Activated CD4-positive, alpha-beta T cell treated with anti-CD3 and anti-CD28 coated beads for 36 hours (primary cell): ENCODE measurements around the gene SPEM2. TPM values are rescaled to one million over a fixed set of nuclear protein-coding genes. Genes with fewer than 3 reads are reported as not detected.

Experiments
- ATAC-seq: fragments of 200-7000 bp; cut with Tn5 transposase; one replicate; pipeline ENCODE4 v1.10.0; 2021; ENCODE audit warnings: mild to moderate bottlenecking, moderate library complexity
- CTCF ChIA-PET: fragments of 350-600 bp; sonication (Branson Sonifier 250); formaldehyde crosslinking; loops from one replicate; lab custom pipeline; 2021; ENCODE audit warnings: antibody characterized with exemption; lab: Charles Lee
- POLR2A ChIA-PET: fragments of 350-600 bp; sonication (Branson Sonifier 250); formaldehyde crosslinking; loops from one replicate; lab custom pipeline; 2021; ENCODE audit warnings: antibody characterized with exemption, inconsistent platforms; lab: Charles Lee
- DNase-seq: peaks from one replicate; pipeline ENCODE4 v3.0.0-alpha.2; 2020
- H3K27ac Mint-ChIP-seq: one replicate; pipeline ENCODE4 v1.8.0; 2021; ENCODE audit warnings: mixed read lengths
- H3K27me3 Mint-ChIP-seq: one replicate; pipeline ENCODE4 v1.8.0; 2021; ENCODE audit warnings: mixed read lengths
- H3K36me3 Mint-ChIP-seq: one replicate; pipeline ENCODE4 v1.8.0; 2021; ENCODE audit warnings: low read depth, mixed read lengths
- H3K4me1 Mint-ChIP-seq: one replicate; pipeline ENCODE4 v1.8.0; 2021; ENCODE audit warnings: mixed read lengths
- H3K4me3 Mint-ChIP-seq: one replicate; pipeline ENCODE4 v1.8.0; 2021; ENCODE audit warnings: mild to moderate bottlenecking, moderate library complexity, mixed read lengths
- H3K9me3 Mint-ChIP-seq: one replicate; pipeline ENCODE4 v1.8.0; 2021; ENCODE audit warnings: low read depth, mixed read lengths
- intact Hi-C, 2 experiments: fragments of 100-400 bp; cut with DNase I in 1 of 2; cut with micrococcal nuclease in 1 of 2; formaldehyde crosslinking; loops; one replicate each; pipeline versions ENCODE4 v1.14.2 to v1.15.1; 2022 to 2024; cut with DNase I, micrococcal nuclease
- total RNA-seq, 2 experiments: library from RNA; stranded (reverse); gene quantifications; one replicate each; pipeline ENCODE4 v1.2.3, GENCODE V29; 2021

SPEM2 gene
- total RNA-seq, 2 experiments from 2014 or later = not detected

- ChIA-PET CTCF (interaction anchor here (0.7 to 1.7 kb wide), 16 partner anchors 10 to 398 kb away, joined by 3 to 16 read pairs (median 4); partner anchors contain the start of genes PLSCR3, SOX15, TMEM256 and TNFSF13), POLR2A (interaction anchor here (0.7 to 1.1 kb wide), 2 partner anchors 49 to 131 kb away, joined by 3 read pairs; partner anchors contain the start of gene PLSCR3)
- intact Hi-C loops = no loop called here
- Mint-ChIP-seq H3K4me3 (no peak overlapping the region), H3K4me1 (peaks cover 32% of the 10 kb centered on the region), H3K27ac (no peak overlapping the region), H3K9me3 (no peaks in the 10 kb centered on the region), H3K27me3 (peaks cover 48% of the 10 kb centered on the region), H3K36me3 (peaks cover 6% of the 10 kb centered on the region)
- no peak for ATAC-seq
- DNase-seq = no peak
Observed at GRCh38 chr17:7443499-7444485, 18.4 kb downstream of the SPEM2 start.

DNA sequence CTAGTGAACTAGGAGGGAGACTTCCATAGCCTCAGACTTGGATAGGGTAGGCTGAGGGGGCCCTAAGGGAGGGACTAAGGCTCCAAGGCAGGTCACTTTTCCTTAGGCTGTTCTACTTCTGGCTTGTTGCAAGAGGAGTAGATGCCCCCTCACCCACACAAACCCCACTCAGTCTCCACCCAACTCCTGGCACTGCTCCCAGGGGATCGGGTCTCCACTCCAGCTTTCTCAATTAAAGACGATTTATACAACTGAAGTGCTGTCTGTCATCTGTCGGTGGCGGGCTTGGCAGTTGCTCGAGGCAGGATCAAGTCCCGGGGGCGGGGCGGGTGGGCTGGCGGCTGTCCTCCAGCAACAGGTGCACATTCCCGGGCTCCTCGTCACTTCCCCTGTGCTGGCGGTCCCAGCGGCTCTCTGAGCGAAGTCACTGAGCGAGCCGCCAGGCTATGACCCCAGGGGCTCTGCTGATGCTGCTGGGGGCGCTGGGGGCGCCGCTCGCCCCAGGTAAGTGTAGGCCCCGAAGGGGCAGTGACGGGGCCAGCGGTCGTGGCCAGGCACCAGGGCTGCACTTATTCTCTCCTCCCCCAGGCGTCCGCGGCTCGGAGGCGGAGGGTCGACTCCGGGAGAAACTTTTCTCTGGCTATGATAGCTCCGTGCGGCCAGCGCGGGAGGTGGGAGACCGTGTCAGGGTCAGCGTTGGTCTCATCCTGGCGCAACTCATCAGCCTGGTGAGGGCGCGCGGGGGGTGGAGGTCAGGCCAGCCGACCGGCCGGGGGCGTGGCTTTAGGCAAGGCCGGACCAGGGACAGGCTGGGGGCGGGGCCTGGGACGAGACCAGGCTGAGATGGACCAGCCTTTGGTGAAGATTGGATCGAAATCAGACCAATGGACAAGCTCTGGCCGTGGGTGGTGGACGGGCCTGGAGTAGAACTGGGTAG, 19.5 kb downstream of the SPEM2 start, which contains the start of gene CHRNB1:
Gene CHRNB1, plus strand, starts transcription at position 380 of the 937 bp plus-strand sequence. Its CDS starts 67 bp downstream, at position 447.
- peaks cover 26% of the 10 kb centered on the region for H3K4me1 Mint-ChIP-seq
- intact Hi-C loops = no loop called here
- H3K27ac Mint-ChIP-seq = no peak within 1 kb of the TSS
- ATAC-seq (peak; percentile 6), DNase-seq (peak; percentile 31)
- ChIA-PET CTCF (interaction anchor here (0.6 to 2.4 kb wide), 16 partner anchors 8 to 399 kb away, joined by 3 to 16 read pairs (median 4); partner anchors contain the start of genes CD68, PLSCR3, SOX15 and TMEM256), POLR2A (interaction anchor here (0.6 to 0.9 kb wide), 3 partner anchors 47 to 132 kb away, joined by 3 read pairs; no protein-coding TSS in a partner anchor)
- peaks cover 6% of the 10 kb centered on the region for H3K36me3 Mint-ChIP-seq
- H3K9me3 Mint-ChIP-seq = no peaks in the 10 kb centered on the region
- peak within 1 kb of the TSS; percentile 47 for H3K4me3 Mint-ChIP-seq
- H3K27me3 Mint-ChIP-seq = peaks cover 43% of the 10 kb centered on the region

DNA sequence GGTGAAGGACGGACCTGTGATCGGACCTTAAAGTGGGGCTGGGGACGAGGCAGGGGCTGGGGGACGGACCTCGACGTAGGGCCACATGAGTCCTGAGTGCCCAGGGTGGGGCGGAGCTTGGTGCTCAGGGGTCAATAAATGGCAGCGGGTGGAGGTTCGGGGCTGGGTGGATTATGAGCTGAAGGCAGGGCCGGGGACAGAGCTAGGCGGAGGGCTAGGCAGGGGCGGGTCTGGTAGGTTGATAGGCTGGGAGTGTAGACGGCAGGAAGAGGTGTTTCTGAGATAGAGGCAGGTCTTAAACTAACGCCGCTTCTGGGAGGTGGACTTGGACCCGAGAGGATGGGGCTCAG, 20.2 kb downstream of the SPEM2 start:
- intact Hi-C loops = no loop called here
- H3K27ac Mint-ChIP-seq = no peak overlapping the region
- peaks cover 6% of the 10 kb centered on the region for H3K36me3 Mint-ChIP-seq

GRCh38 chr17:7448461-7448860, 23.0 kb downstream of the SPEM2 start:
- Mint-ChIP-seq H3K4me1 (peaks cover 19% of the 10 kb centered on the region), H3K36me3 (peaks cover 6% of the 10 kb centered on the region), H3K27me3 (peaks cover 24% of the 10 kb centered on the region), H3K9me3 (no peaks in the 10 kb centered on the region), H3K27ac (no peak overlapping the region), H3K4me3 (no peak overlapping the region)
- ATAC-seq (no peak), DNase-seq (no peak)
- intact Hi-C loops = no loop called here
- ChIA-PET POLR2A (no interaction called here), CTCF (interaction anchor here (1.2 kb wide), 1 partner anchor 10 kb away, joined by 3 read pairs; no protein-coding TSS in a partner anchor)

More for the DNA sequence above, 20.2 kb downstream of the SPEM2 start:
- H3K4me1 Mint-ChIP-seq = peaks cover 20% of the 10 kb centered on the region
- CTCF ChIA-PET = interaction anchor here (0.6 to 2.4 kb wide), 7 partner anchors 9 to 400 kb away, joined by 3 to 16 read pairs (median 5); partner anchors contain the start of genes CD68, SOX15 and TP53
- H3K4me3 Mint-ChIP-seq = peak overlapping the region; percentile 47
- POLR2A ChIA-PET = interaction anchor here (0.9 kb wide), 1 partner anchor 47 kb away, joined by 3 read pairs; no protein-coding TSS in a partner anchor
- H3K27me3 Mint-ChIP-seq = peaks cover 38% of the 10 kb centered on the region
- DNase-seq (peak; percentile 51), ATAC-seq (peak; percentile 73)
- H3K9me3 Mint-ChIP-seq = no peaks in the 10 kb centered on the region

- no peak overlapping the region for H3K27ac Mint-ChIP-seq
- CTCF ChIA-PET = interaction anchor here (0.6 to 1.1 kb wide), 3 partner anchors 13 to 33 kb away, joined by 3 to 4 read pairs (median 3); no protein-coding TSS in a partner anchor
Observed at GRCh38 chr17:7459961-7460545, 34.6 kb downstream of the SPEM2 start.

GRCh38 chr17:7460850-7461660, 35.6 kb downstream of the SPEM2 start:
- ChIA-PET CTCF (interaction anchor here (1.0 kb wide), 1 partner anchor 15 kb away, joined by 3 read pairs; no protein-coding TSS in a partner anchor), POLR2A (interaction anchor here (1.3 kb wide), 1 partner anchor 18 kb away, joined by 3 read pairs; the partner anchor contains the start of gene ZBTB4)
- intact Hi-C loops = no loop called here

More at GRCh38 chr17:7459961-7460545, 34.6 kb downstream of the SPEM2 start:
- no peaks in the 10 kb centered on the region for H3K9me3 Mint-ChIP-seq
- intact Hi-C loops = no loop called here
- DNase-seq (no peak), ATAC-seq (no peak)
- POLR2A ChIA-PET = interaction anchor here (0.6 kb wide), 1 partner anchor 24 kb away, joined by 3 read pairs; no protein-coding TSS in a partner anchor
- no peak overlapping the region for H3K4me3 Mint-ChIP-seq
- H3K4me1 Mint-ChIP-seq = peaks cover 11% of the 10 kb centered on the region
- peaks cover 8% of the 10 kb centered on the region for H3K36me3 Mint-ChIP-seq
- H3K27me3 Mint-ChIP-seq = no peaks in the 10 kb centered on the region

DNA sequence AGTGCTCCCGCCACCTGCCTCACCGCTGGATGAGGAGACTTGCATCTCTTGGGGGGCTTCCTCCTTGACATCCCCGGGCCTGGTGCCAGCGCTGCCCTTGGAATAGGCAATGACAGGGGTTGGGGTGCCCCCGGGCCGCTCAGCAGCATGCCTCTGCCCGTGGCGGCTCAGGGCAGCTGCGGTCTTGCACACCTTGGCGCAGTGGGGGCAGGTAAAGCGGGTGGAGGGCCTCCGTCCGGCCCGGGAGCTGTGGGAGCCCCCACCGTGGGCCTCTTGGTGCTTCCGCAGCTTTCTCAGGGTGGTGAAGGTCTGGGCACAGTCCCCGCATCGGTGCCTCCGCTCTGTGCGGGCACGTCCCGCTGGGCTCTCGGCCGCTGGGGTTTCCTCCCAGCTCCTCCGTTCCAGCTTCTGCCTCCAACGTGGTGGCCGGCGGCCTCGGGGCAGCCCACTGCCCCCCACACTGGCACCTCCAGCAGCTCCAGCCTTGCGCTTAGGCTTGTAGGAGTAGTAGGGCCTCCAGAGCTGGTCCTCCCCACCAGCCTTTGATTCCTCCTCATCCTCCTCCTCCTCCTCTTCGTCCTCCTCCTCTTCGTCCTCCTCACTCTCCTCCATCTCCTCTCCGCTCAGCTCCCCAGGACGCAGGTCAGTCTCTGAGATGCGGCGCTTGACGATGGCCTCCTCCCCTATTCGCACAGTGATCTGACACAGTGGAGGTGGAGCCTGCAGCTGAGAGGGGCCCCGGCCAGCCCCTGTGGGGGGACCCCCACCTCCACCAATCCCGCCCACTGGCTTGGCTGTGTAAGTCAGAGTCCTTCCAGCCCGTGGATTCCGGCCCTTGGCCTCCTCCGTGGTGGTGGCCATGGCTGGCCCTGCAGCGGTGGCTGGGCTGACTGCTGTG, 37.3 kb downstream of the SPEM2 start:
- ATAC-seq (no peak), DNase-seq (no peak)
- peaks cover 9% of the 10 kb centered on the region for H3K4me1 Mint-ChIP-seq
- ChIA-PET POLR2A (no interaction called here), CTCF (interaction anchor here (0.5 to 1.1 kb wide), 3 partner anchors 9 to 120 kb away, joined by 3 to 4 read pairs (median 3); no protein-coding TSS in a partner anchor)
- no peaks in the 10 kb centered on the region for H3K27me3 Mint-ChIP-seq
- intact Hi-C loops = no loop called here
- H3K36me3 Mint-ChIP-seq = peaks cover 17% of the 10 kb centered on the region
- H3K4me3 Mint-ChIP-seq = no peak overlapping the region
- H3K9me3 Mint-ChIP-seq = no peaks in the 10 kb centered on the region
- no peak overlapping the region for H3K27ac Mint-ChIP-seq

More at GRCh38 chr17:7460850-7461660, 35.6 kb downstream of the SPEM2 start:
- no peak overlapping the region for H3K27ac Mint-ChIP-seq
- H3K36me3 Mint-ChIP-seq = peaks cover 10% of the 10 kb centered on the region
- no peaks in the 10 kb centered on the region for H3K27me3 Mint-ChIP-seq
- H3K4me1 Mint-ChIP-seq = peaks cover 9% of the 10 kb centered on the region
- no peak overlapping the region for H3K4me3 Mint-ChIP-seq
- no peak for ATAC-seq
- no peak for DNase-seq
- no peaks in the 10 kb centered on the region for H3K9me3 Mint-ChIP-seq

GRCh38 chr17:7463372-7463846, 38.0 kb downstream of the SPEM2 start:
- DNase-seq (no peak), ATAC-seq (no peak)
- intact Hi-C loops = no loop called here
- ChIA-PET POLR2A (interaction anchor here (0.6 to 0.8 kb wide), 2 partner anchors 13 to 92 kb away, joined by 3 read pairs; no protein-coding TSS in a partner anchor), CTCF (interaction anchor here (1.1 kb wide), 1 partner anchor 19 kb away, joined by 3 read pairs; no protein-coding TSS in a partner anchor)
- Mint-ChIP-seq H3K4me3 (no peak overlapping the region), H3K27me3 (no peaks in the 10 kb centered on the region), H3K36me3 (peaks cover 17% of the 10 kb centered on the region), H3K9me3 (no peaks in the 10 kb centered on the region), H3K27ac (no peak overlapping the region), H3K4me1 (peaks cover 10% of the 10 kb centered on the region)
